ENCODE measurements around the gene SERPINA1. TPM values are rescaled to one million over a fixed set of nuclear protein-coding genes. Genes with fewer than 3 reads are reported as not detected.
A peak's percentile ranks its signal among the peaks of the same experiment; 100 is the strongest.

Gene SERPINA1
- total RNA-seq, 2 donors from 2014 or later = 185 to 197 TPM

DNA sequence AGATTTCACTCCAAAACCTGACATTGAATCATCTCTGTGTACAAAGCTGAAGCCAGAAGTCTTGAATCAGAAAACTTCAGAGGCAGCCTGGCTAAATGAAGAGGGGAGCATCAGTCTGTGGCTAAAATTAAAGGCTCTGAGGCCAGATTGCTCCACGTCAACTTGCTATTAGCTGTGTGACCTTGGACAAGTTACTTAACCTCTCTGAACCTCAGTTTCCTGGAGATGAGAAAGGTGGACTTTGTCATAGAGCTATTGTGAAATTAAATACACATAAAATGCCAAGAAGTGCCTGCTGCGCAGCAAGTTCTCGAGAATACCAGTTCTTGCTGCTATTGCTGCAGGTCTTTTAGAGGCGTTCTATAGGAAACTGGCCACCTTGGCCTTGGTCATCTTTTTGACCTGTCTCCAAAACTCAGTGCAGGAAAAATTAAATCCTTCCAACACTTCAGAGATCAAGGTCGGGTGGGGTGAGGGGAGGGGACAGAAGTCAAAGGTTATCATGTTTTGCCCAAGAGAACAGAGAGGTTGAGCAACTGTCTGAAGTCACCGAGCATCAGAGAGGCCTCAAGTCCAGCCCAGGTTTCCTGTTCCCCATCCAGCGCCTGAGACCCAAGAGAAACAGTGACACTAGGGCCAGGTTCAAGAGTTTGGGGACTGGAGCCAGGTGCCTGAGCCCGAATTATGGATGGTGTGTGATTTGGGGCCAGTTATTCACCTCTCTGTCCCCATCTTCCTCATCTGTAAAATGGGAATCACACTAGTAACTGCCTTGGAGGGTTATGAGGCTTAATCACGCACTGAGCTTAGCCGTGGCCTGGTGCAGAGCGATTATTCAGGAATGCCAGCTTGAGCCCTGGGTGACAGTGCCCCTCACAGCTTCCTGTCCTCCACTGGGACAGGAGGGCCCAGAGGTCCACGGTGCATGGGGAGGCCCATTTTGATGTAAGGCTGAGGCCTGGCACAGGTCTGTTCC, 1.1 kb downstream of the SERPINA1 start:
- DNase-seq = no peak
- ATAC-seq = no peak
- intact Hi-C loops (cut with DNase I, micrococcal nuclease) = no loop called here

DNA sequence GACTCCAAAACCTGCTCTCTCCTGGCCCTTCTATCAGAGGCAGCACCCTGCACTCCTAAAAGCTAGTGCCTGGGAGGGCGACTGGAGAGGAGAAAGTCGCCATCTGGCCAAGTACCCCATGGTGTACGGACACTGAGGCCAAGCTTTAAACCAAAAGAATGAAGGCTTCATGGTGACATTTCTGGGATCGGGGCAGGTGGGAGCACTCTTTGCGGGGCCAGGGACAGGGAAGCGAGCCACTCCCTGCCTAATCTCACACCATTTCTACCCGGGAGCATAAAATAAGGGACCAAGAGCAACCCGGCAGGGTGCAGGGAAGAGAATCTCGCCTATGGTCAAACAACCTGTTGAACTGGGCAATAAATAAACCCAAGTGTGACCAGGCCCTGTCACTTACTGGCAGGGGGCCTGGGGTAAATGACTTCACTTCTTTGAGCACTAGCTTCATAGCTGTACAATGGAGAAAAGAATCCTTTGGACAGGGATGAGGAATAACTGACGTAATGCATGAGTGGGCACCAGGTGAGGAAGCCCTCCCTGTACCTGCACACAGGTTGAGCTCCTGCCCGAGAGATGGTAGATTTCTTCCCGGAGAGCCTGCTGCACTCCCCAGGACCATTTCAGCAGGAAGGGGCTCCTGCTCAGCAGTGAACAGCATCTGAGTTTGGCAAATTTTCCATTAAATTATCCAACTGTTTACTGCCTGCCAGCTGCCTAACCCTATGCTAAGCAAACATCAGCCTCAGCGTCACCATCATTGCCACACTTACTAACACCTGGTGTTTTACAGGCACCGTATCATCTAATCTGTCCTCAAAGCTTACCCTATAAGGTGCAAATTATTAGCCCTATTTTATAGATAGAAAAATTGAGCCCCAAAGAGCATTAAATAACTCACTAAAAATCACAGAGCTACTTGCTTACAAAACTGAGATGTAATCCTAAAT, 2.0 kb downstream of the SERPINA1 start:
- ATAC-seq (peak; percentile 21), DNase-seq (no peak)
- intact Hi-C loops (cut with DNase I, micrococcal nuclease) = no loop called here

- no peak for ATAC-seq
- intact Hi-C loops (cut with DNase I, micrococcal nuclease) = no loop called here
Measured at GRCh38 chr14:94385553-94386057, 2.8 kb downstream of the SERPINA1 start.

GRCh38 chr14:94384342-94384741, 4.1 kb downstream of the SERPINA1 start:
- no peak for ATAC-seq
- intact Hi-C loops (cut with DNase I, micrococcal nuclease) = no loop called here

More at GRCh38 chr14:94385553-94386057, 2.8 kb downstream of the SERPINA1 start:
- DNase-seq = no peak

DNA sequence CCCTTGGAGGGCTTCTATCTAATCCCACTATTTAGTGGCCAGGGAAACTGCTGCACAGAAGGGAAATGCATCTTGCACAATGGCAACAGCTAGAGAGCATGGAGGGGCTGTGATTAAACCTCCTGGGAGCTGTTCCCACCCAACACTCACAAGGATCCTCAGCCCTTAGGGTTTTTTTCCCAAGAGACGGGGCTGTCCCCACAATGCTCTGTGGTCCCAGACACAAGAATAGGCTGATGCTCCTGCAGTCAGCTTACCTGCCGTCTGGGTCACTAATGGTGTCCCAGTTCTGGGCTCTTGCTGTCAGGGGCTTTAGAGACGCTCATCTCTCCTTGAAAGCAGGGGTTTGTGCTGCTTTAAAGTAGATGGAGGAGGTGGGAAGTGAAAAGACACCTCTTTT, 4.6 kb downstream of the SERPINA1 start:
- ATAC-seq = no peak
- intact Hi-C loops (cut with DNase I, micrococcal nuclease) = no loop called here
- no peak for DNase-seq

More at GRCh38 chr14:94384342-94384741, 4.1 kb downstream of the SERPINA1 start:
- no peak for DNase-seq

DNA sequence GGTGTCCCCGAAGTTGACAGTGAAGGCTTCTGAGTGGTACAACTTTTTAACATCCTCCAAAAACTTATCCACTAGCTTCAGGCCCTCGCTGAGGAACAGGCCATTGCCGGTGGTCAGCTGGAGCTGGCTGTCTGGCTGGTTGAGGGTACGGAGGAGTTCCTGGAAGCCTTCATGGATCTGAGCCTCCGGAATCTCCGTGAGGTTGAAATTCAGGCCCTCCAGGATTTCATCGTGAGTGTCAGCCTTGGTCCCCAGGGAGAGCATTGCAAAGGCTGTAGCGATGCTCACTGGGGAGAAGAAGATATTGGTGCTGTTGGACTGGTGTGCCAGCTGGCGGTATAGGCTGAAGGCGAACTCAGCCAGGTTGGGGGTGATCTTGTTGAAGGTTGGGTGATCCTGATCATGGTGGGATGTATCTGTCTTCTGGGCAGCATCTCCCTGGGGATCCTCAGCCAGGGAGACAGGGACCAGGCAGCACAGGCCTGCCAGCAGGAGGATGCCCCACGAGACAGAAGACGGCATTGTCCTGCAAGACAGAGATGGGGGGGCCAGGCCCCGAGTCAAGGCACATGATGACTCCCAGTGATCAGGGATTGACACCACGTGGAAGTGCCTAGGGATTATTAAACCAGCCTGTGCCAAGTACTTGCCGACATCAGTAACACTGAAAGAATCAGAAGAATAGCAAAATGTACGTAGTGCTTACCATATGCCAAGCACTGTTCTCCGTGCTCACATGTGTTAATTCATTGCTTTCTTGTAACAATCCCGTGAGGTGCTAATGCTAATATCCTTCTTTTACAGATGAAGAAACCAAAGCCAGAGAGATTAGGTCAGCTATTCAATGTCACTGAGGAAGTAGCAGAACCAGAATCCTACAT, 5.4 kb downstream of the SERPINA1 start:
- DNase-seq (no peak), ATAC-seq (no peak)
- intact Hi-C loops (cut with DNase I, micrococcal nuclease) = no loop called here

DNA sequence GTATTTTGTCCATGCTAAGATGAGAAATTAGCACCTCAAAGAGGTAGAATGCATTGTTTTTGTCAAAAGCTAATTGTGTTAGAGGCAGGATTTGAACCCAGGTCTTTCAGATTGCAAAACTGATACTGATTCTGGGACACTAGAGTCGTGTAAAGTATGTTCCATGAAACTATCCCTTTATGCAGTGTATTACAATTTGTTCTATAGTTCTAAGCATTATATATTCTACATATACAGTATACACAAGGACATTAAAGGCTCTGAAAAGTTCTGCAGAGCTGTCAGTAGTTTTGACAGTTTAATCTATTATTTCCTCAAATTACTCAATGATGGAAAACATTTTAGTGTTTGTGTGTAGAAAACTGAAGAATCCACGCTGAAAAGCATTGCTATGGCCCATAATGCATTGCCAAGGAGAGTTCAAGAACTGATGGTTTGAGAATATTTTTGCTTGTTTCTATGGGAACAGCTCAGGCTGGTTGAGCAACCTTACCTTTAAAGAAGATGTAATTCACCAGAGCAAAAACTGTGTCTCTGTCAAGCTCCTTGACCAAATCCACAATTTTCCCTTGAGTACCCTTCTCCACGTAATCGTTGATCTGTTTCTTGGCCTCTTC, 6.2 kb downstream of the SERPINA1 start:
- DNase-seq (no peak), ATAC-seq (no peak)
- intact Hi-C loops (cut with DNase I, micrococcal nuclease) = no loop called here

DNA sequence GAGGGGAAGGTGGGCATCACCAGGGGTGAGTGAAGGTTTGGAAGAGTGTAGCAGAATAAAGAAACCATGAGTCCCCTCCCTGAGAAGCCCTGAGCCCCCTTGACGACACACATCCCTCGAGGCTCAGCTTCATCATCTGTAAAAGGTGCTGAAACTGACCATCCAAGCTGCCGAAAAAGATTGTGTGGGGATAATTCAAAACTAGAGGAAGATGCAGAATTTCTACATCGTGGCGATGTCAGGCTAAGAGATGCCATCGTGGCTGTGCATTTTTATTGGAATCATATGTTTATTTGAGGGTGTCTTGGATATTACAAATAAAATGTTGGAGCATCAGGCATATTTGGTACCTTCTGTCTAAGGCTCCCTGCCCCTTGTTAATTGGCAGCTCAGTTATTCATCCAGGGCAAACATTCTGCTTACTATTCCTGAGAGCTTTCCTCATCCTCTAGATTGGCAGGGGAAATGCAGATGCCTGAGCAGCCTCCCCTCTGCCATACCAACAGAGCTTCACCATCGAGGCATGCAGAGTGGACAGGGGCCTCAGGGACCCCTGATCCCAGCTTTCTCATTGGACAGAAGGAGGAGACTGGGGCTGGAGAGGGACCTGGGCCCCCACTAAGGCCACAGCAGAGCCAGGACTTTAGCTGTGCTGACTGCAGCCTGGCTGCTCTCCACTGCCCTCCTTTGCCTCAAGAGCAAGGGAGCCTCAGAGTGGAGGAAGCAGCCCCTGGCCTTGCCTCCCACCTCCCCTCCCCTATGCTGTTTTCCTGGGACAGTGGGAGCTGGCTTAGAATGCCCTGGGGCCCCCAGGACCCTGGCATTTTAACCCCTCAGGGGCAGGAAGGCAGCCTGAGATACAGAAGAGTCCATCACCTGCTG, 7.0 kb downstream of the SERPINA1 start:
- ATAC-seq (no peak), DNase-seq (no peak)
- intact Hi-C loops (cut with DNase I, micrococcal nuclease) = no loop called here

DNA sequence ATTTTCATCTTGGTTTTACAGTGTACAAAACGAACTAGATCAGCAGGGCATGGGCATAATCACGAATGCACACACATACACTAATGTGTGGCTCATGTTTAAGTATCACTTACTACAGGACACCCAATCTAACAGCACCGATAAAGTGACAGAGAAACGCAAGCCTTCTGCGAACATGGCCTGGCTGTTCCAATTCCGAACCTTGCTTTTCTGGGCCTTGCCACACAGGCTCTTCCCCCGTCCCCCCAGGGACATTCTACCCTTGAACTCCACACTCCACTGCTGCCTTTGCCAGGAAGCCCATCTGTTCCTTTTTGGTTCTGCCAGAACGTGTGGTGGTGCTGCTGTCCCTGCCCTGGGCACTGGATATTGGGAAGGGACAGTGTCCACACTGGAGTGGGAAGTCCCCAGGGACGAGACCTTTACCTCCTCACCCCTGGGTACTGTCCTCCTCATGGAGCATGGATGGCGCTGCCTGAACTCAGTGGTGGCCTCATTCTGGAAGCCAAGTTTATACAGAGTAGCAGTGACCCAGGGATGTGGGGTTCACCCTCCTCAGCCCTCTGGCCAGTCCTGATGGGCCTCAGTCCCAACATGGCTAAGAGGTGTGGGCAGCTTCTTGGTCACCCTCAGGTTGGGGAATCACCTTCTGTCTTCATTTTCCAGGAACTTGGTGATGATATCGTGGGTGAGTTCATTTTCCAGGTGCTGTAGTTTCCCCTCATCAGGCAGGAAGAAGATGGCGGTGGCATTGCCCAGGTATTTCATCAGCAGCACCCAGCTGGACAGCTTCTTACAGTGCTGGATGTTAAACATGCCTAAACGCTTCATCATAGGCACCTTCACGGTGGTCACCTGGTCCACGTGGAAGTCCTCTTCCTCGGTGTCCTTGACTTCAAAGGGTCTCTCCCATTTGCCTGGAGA, 7.9 kb downstream of the SERPINA1 start:
- intact Hi-C loops (cut with DNase I, micrococcal nuclease) = no loop called here
- no peak for ATAC-seq
- DNase-seq = no peak

DNA sequence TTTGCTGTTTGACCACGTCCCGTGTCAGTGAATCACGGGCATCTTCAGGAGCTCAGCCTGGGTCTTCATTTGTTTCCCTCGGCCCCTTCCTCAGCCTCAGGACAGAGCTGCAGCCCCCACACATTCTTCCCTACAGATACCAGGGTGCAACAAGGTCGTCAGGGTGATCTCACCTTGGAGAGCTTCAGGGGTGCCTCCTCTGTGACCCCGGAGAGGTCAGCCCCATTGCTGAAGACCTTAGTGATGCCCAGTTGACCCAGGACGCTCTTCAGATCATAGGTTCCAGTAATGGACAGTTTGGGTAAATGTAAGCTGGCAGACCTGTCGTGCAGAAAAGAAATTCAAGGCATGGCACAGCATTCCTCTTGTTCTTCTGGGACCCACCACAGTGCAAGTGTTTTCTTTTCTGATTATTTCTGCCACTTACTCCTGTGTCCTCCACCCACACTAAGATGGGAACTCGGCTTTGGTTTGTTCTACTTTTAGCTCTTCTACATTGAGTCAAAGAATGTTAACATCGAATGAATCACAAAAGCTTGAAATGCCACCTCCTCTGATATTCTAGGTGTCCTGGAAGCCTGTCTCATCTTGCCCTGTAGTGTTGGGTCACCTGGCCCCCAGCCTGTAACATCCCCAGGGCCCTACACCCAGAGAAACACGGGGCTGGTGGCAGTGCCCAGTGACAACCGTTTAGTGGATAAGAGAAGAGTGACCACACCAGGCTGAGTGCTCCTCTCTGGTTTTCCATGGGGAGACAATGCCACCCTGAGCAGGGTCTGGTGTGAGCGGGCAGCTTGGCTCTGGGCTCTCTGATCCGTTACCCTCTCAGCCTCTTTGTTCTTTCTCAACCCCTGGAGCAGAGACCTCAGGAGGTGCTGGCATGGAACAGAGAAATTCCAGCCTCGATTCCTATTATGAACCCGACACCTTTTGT, 8.8 kb downstream of the SERPINA1 start:
- ATAC-seq (no peak), DNase-seq (no peak)
- intact Hi-C loops (cut with DNase I, micrococcal nuclease) = no loop called here

- no peak for ATAC-seq
- intact Hi-C loops (cut with DNase I, micrococcal nuclease) = no loop called here
Measured at GRCh38 chr14:94378527-94379290, 9.7 kb downstream of the SERPINA1 start.

DNA sequence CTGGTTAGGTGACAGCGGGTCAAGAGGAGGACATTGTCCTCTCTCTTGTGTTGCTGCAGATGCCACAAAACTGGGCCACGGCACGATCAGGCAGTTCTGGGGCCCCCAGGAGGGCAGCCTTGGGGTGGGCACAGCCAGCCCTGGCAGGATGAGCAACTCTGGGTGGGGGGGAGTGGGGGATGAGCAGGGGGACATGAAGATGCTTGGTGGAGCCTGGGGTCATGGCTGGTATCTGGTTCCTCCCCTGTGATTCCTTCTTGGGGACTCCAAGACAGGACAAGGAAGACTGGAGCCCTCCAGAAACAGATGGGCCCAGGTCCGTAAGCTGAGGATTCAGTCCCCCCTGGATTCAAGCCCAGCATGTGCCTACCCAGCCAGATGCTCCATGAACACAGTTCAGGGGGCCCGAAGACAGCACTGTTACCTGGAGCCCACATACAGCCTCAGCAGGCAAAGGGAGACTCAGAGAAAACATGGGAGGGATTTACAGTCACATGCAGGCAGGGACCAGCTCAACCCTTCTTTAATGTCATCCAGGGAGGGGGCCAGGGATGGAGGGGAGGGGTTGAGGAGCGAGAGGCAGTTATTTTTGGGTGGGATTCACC, 10.4 kb downstream of the SERPINA1 start:
- ATAC-seq (no peak), DNase-seq (no peak)
- intact Hi-C loops (cut with DNase I, micrococcal nuclease) = no loop called here

More at GRCh38 chr14:94378527-94379290, 9.7 kb downstream of the SERPINA1 start:
- DNase-seq = no peak

DNA sequence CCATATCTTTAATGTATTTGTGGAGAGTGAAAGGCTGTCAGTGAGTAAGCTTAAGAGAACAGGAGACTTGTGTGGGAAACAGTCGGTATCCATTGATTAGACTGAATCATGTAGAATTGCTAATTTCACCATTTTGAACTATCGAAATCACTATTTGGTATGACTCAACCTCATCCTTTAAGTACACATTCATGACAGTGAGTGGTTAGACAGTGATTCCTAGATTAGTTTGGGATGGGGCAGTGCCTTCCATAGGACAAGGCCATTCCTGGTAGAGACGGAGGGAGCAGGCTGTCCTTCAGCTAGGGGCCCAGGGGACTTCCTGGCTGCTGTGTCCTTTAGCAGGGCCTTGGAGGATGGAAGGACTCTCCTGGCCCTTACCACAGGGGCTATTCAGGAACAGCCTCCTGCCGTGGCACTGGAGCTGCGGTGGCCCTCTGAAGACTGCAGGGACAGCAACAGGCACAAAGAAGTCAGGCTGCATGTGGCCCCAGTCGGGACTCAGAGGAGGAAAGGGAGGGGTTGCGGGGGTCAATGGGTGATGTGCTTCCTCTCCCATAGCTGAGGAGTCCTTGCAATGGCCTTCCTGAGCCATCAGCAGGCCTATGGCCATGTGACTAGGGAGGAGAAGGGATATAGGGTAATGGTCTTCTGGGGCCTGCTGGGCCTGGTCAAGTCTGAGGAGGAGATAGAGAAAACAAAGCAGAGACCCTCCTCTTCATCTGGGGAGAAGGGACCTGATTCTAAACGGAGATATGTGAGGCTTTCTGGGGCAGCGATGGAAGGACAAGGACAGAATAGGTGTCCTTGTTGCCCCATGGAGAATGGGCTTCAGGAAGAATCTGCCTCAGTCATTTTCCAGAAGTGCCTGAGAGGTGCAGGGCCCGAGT, 11.2 kb downstream of the SERPINA1 start:
- intact Hi-C loops (cut with DNase I, micrococcal nuclease) = no loop called here
- ATAC-seq (no peak), DNase-seq (no peak)
